ENCODE results near the gene TUBB3.
"Not testable (repeated sequence)": the region's sequence is repeated elsewhere in the genome, so short reads cannot be mapped to it uniquely, and the experiment has no call there.

Gene TUBB3

GRCh38 chr16:89922884-89923639 is at the start of gene TUBB3:
TUBB3 (plus strand) TSS chr16:89923342; CDS start chr16:89923402, 60 bp downstream.
- DNase-seq (ENCODE audit: low spot score in 2 of 2) = peak; percentile 49 to 86

DNA sequence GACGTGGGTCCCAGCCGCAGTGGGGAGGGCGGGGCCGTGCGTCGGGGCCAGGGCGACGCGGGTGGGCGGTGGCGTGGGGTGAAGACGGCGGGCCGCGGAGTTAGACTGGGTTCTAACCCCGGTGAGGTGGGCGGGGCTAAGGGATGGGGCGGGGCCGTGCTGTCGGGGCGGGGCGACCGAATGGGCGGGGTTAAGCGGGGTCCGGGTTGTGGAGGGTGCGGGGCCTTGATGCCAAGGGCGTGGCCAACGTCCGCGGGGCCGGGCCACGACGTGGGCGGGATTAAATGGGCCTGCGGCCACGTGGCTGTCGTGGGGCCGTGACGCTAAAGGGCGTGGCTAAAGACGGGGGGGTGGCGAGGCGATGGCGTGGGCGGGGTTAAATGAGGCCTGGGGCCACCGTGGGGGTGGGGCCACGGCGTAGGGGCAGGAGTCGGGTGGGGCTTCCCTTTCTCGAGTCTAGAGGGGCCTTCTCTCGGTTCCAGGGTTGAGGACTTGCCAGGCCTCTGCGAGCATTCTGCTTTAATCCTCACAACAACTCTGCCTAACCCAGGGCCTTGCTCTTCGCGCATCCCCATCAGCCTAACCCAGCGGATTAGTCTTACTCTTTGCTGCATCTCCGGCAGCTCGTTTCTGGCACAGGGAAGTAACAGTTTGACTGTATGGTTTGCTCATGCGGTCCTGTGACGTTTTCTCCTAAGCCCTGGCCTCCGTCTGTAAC is 49.0 kb upstream of the TUBB3 start:
- peak; percentile 82 for ATAC-seq
- H3K4me3 Mint-ChIP-seq = peak overlapping the region; percentile 86
- DNase-seq (ENCODE audit: low spot score in 2 of 2) = peak; percentile 92 to 99
- no peaks in the 10 kb centered on the region for H3K9me3 Mint-ChIP-seq
- H3K36me3 Mint-ChIP-seq = peaks cover 63% of the 10 kb centered on the region
- peak overlapping the region; percentile 98 for H3K27ac Mint-ChIP-seq
- H3K4me1 Mint-ChIP-seq = peaks cover 13% of the 10 kb centered on the region

More at GRCh38 chr16:89922884-89923639, at the start of gene TUBB3:
- no peak within 1 kb of the TSS for H3K27ac Mint-ChIP-seq
- H3K4me3 Mint-ChIP-seq = peak within 1 kb of the TSS; percentile 66
- H3K9me3 Mint-ChIP-seq = no peaks in the 10 kb centered on the region
- peaks cover under 1% of the 10 kb centered on the region for H3K36me3 Mint-ChIP-seq
- H3K4me1 Mint-ChIP-seq = peaks cover 43% of the 10 kb centered on the region
- peak; percentile 62 for ATAC-seq

DNA sequence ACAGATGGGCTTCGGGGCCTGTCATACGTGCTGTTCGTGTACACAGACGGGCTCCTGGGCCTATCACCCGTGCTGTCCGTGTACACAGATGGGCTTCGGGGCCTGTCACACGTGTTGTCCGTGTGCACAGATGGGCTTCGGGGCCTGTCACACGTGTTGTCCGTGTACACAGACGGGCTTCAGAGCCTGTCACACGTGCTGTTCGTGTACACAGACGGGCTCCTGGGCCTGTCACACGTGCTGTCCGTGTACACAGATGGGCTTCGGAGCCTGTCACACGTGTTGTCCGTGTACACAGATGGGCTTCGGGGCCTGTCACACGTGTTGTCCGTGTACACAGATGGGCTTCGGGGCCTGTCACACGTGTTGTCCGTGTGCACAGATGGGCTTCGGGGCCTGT is 44.0 kb upstream of the TUBB3 start:
- H3K4me1 Mint-ChIP-seq = peaks cover 23% of the 10 kb centered on the region
- DNase-seq (ENCODE audit: low spot score in 2 of 2); H3K4me3 Mint-ChIP-seq; H3K27ac Mint-ChIP-seq; ATAC-seq; H3K9me3 Mint-ChIP-seq: not testable (repeated sequence)
- H3K36me3 Mint-ChIP-seq = peaks cover 92% of the 10 kb centered on the region

DNA sequence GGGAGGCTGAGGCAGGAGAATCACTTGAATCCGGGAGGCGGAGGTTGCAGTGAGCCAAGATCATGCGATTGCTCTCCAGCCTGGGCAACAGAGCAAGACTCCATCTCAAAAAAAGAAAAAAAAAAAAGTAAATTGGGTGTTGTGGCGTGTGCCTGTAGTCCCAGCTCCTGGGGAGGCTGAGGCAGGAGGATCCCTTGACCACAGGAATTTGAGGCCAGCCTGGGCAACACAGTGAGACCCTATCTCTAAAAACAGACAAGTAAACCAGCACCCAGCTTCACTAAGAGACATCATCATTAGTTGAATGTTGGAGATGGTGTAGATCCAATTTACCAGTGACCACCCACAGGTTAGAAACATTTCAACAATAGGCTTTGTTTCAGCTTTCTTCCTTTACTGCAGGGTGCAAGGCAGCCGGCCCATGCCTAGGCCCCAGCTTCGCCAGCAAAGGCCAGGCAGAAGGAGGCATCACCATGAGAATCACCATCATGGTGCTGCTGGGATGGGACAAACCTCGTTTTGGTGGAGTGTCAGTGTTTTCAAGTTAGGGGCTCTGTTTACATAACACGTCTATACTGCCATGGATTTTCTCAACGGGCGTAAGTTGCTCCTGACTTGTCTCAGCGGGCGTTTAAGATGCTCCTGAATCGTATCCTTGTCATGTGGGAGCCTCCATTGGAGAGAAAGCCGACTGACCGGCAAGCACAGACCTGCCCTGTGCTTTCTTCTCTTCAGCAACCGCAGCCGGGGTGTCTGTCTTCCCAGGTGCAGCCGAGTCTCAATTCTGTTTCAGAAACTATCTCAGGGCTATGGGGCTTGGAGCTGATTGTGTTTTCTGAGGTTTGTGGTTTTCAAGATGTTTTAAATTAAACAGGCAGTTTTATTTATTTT is 42.4 kb upstream of the TUBB3 start:
- ATAC-seq (no peak), DNase-seq (ENCODE audit: low spot score in 2 of 2) (no peak)
- H3K36me3 Mint-ChIP-seq = peaks cover 92% of the 10 kb centered on the region
- no peak overlapping the region for H3K27ac Mint-ChIP-seq
- H3K9me3 Mint-ChIP-seq = no peaks in the 10 kb centered on the region
- peaks cover 19% of the 10 kb centered on the region for H3K4me1 Mint-ChIP-seq
- H3K4me3 Mint-ChIP-seq = no peak overlapping the region

- Mint-ChIP-seq H3K4me1 (peaks cover 19% of the 10 kb centered on the region), H3K9me3 (no peaks in the 10 kb centered on the region), H3K36me3 (peaks cover 92% of the 10 kb centered on the region), H3K4me3 (no peak overlapping the region), H3K27ac (no peak overlapping the region)
- DNase-seq (ENCODE audit: low spot score in 2 of 2) (no peak), ATAC-seq (no peak)
Measured at GRCh38 chr16:89881368-89881730, 41.8 kb upstream of the TUBB3 start.

GRCh38 chr16:89883346-89884040 is 39.6 kb upstream of the TUBB3 start:
- no peak for ATAC-seq
- Mint-ChIP-seq H3K9me3 (no peaks in the 10 kb centered on the region), H3K36me3 (peaks cover 95% of the 10 kb centered on the region), H3K4me1 (peaks cover 19% of the 10 kb centered on the region), H3K4me3 (no peak overlapping the region), H3K27ac (peak overlapping the region; percentile 68)
- DNase-seq (ENCODE audit: low spot score in 2 of 2) = no peak

- H3K4me3 Mint-ChIP-seq = no peak overlapping the region
- H3K9me3 Mint-ChIP-seq = no peaks in the 10 kb centered on the region
- H3K36me3 Mint-ChIP-seq = peaks cover 95% of the 10 kb centered on the region
- ATAC-seq = no peak
- DNase-seq (ENCODE audit: low spot score in 2 of 2) = no peak
- H3K4me1 Mint-ChIP-seq = peaks cover 19% of the 10 kb centered on the region
- H3K27ac Mint-ChIP-seq = peak overlapping the region; percentile 68
Measured at GRCh38 chr16:89884041-89884421, 39.1 kb upstream of the TUBB3 start.

GRCh38 chr16:89887243-89887642 is 35.9 kb upstream of the TUBB3 start:
- Mint-ChIP-seq H3K4me3 (no peak overlapping the region), H3K36me3 (peaks cover 100% of the 10 kb centered on the region), H3K9me3 (no peaks in the 10 kb centered on the region), H3K4me1 (peaks cover 26% of the 10 kb centered on the region), H3K27ac (no peak overlapping the region)
- ATAC-seq (no peak), DNase-seq (ENCODE audit: low spot score in 2 of 2) (no peak)

DNA sequence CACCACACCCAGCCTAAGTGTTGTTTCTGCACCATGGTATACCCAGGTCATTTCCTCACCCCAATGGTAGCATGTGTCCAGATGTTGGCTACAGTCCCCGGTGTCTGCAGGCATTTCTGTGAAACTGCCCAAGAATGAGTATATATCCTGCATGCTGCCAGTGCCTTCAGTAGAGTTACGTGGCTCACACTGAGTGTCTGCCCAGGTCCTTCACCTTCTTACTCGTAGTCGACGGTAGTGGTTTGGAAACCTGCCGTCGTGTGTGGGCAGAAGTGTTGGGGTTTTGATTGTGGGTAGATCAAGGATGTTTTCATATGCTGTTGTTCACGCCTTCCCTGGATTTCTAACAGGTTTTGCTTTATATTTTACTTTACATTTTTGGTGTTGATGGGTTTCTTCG is 32.9 kb upstream of the TUBB3 start:
- Mint-ChIP-seq H3K4me3 (no peak overlapping the region), H3K4me1 (peaks cover 12% of the 10 kb centered on the region), H3K36me3 (peaks cover 100% of the 10 kb centered on the region), H3K27ac (peak overlapping the region; percentile 3), H3K9me3 (no peaks in the 10 kb centered on the region)
- ATAC-seq (peak; percentile 89), DNase-seq (ENCODE audit: low spot score in 2 of 2) (no peak)

- Mint-ChIP-seq H3K9me3 (no peaks in the 10 kb centered on the region), H3K4me3 (no peak overlapping the region), H3K4me1 (peaks cover 12% of the 10 kb centered on the region), H3K36me3 (peaks cover 100% of the 10 kb centered on the region), H3K27ac (no peak overlapping the region)
- no peak for ATAC-seq
- DNase-seq (ENCODE audit: low spot score in 2 of 2) = no peak
Measured at GRCh38 chr16:89890886-89891657, 32.1 kb upstream of the TUBB3 start.

GRCh38 chr16:89892055-89892630 is 31.0 kb upstream of the TUBB3 start:
- Mint-ChIP-seq H3K4me1 (peaks cover 12% of the 10 kb centered on the region), H3K9me3 (no peaks in the 10 kb centered on the region), H3K36me3 (peaks cover 100% of the 10 kb centered on the region), H3K27ac (no peak overlapping the region), H3K4me3 (no peak overlapping the region)
- no peak for DNase-seq (ENCODE audit: low spot score in 2 of 2)
- no peak for ATAC-seq

- Mint-ChIP-seq H3K27ac (no peak overlapping the region), H3K36me3 (peaks cover 100% of the 10 kb centered on the region), H3K9me3 (no peaks in the 10 kb centered on the region), H3K4me3 (no peak overlapping the region), H3K4me1 (peaks cover 12% of the 10 kb centered on the region)
- DNase-seq (ENCODE audit: low spot score in 2 of 2) (no peak), ATAC-seq (no peak)
Measured at GRCh38 chr16:89892635-89893034, 30.5 kb upstream of the TUBB3 start.

- no peak for ATAC-seq
- Mint-ChIP-seq H3K9me3 (no peaks in the 10 kb centered on the region), H3K4me1 (peaks cover 16% of the 10 kb centered on the region), H3K36me3 (peaks cover 100% of the 10 kb centered on the region), H3K27ac (no peak overlapping the region), H3K4me3 (no peak overlapping the region)
- DNase-seq (ENCODE audit: low spot score in 2 of 2) = no peak
Measured at GRCh38 chr16:89893642-89894548, 29.2 kb upstream of the TUBB3 start.

Measured in stimulated activated effector memory CD8-positive, alpha-beta T cell treated with anti-CD3 and anti-CD28 coated beads, Interleukin-12 subunit alpha, Interleukin-12 subunit beta, amount 100 ng/mL, for 72 hours (primary cell).